Neural cell (in vitro differentiated cells): ENCODE measurements around the gene PHOX2A.

Experiments used
- CTCF ChIP-seq: fragments of 450-650 bp; IDR thresholded peaks from 2 replicates; pipeline ENCODE4 v1.5.1; 2014; ENCODE audit warnings: antibody characterized with exemption, mild to moderate bottlenecking, moderate library complexity; ENCODE audit not compliant: poor library complexity, severe bottlenecking
- EZH2 ChIP-seq: fragments of 200-600, 300-800 bp; shearing (Covaris generic), sonication (generic); IDR thresholded peaks from 2 replicates; pipeline ENCODE4 v1.6.1; 2014; ENCODE audit warnings: antibody characterized with exemption, low read length, borderline replicate concordance, mild to moderate bottlenecking; ENCODE audit not compliant: insufficient read depth, poor library complexity, severe bottlenecking
- POLR2AphosphoS5 ChIP-seq: IDR thresholded peaks from 2 replicates; pipeline ENCODE4 v1.6.1; 2012
- REST ChIP-seq: IDR thresholded peaks from 2 replicates; pipeline ENCODE4 v1.6.1; 2012; ENCODE audit warnings: borderline replicate concordance
- TAF1 ChIP-seq: IDR thresholded peaks from 2 replicates; pipeline ENCODE4 v1.6.1; 2012; ENCODE audit warnings: low read depth

- TF ChIP-seq CTCF: no peak
- TF ChIP-seq TAF1: no peak
- TF ChIP-seq REST: no peak
- no peak for TF ChIP-seq EZH2
- no peak for TF ChIP-seq POLR2AphosphoS5
Measured at GRCh38 chr11:72243173-72244059, 560 bp downstream of the PHOX2A start.
